ENCODE measurements around the gene VWA3B. TPM values are rescaled to one million over a fixed set of nuclear protein-coding genes. Genes with fewer than 3 reads are reported as not detected.

The VWA3B gene
- total and polyA plus RNA-seq, 2 donors (not counting 3 experiments of a cell fraction or from before 2014, with no cell fraction given): not detected

DNA sequence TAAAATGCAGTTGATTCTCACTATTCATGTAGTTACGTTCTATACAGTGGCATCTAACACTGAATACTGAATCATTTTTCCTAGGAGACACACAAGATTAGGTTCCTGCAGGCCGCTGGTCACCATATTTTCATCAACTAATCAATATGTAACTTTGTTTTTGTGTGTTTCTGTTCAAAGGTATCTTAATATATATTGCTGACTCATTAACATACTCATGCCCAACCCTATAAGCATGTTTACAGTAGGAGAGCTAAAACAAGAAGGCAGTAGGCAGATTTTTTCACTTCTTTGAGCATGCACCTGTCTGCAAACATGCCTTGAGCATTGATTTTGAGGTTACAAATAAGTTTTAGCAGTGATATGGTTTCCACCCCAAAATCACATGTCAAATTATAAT is 229.0 kb downstream of the VWA3B start:
- Histone ChIP-seq H3K9ac (replicated peaks; ENCODE audit: extremely low read depth, insufficient read depth, low read length) (no peak overlapping the region), H4K20me1 (replicated peaks; ENCODE audit: control insufficient read depth, extremely low read depth, insufficient read depth, low read length) (no peaks in the 10 kb centered on the region), H2AFZ (ENCODE audit: low read depth, low read length) (no peak overlapping the region), H3K4me3 (replicated peaks in 1 of 3; ENCODE audit: insufficient read depth in 1 of 3, low read depth in 1 of 3, low read length in 3 of 3) (no peak overlapping the region), H3K4me2 (ENCODE audit: insufficient read depth, low read length) (no peak overlapping the region), H3K9me1 (replicated peaks; ENCODE audit: control insufficient read depth, extremely low read depth, insufficient read depth, low read length) (no peaks in the 10 kb centered on the region), H3K27ac (ENCODE audit: insufficient read depth, low read depth, low read length) (no peak overlapping the region), H3K36me3 (ENCODE audit: control insufficient read depth in 2 of 2, extremely low read depth in 1 of 2, insufficient read depth in 2 of 2, low read length in 2 of 2) (no peaks in the 10 kb centered on the region), H3K9me3 (replicated peaks; ENCODE audit: control insufficient read depth, insufficient read depth, low read length) (no peaks in the 10 kb centered on the region), H3K27me3 (ENCODE audit: control insufficient read depth in 2 of 2, insufficient read depth in 2 of 2, low read length in 2 of 2) (peaks cover 0 to 6% of the 10 kb centered on the region in 2 experiments), H3K4me1 (ENCODE audit: control insufficient read depth, extremely low read depth, insufficient read depth, low read length) (no peaks in the 10 kb centered on the region), H3K79me2 (ENCODE audit: control insufficient read depth, insufficient read depth, low read length) (no peaks in the 10 kb centered on the region)
- no peak for FAIRE-seq
- POLR2A ChIA-PET: no interaction called here
- TF ChIP-seq GATA2 (IDR thresholded peaks at IDR 0.05; ENCODE audit: insufficient read depth, insufficient read length, low read depth, low read length): no peak
- TF ChIP-seq POLR2AphosphoS5 (IDR thresholded peaks at IDR 0.05; ENCODE audit: insufficient read depth, low read depth, low read length): no peak
- TF ChIP-seq EZH2 (IDR thresholded peaks at IDR 0.05; ENCODE audit: borderline replicate concordance, low read depth, low read length, severe bottlenecking): no peak
- TF ChIP-seq POLR2A (IDR thresholded peaks at IDR 0.05; ENCODE audit: low read depth, low read length): no peak
- no peak for TF ChIP-seq MYC (IDR thresholded peaks at IDR 0.05; ENCODE audit: low read depth, low read length)
- TF ChIP-seq, protein P1, sequence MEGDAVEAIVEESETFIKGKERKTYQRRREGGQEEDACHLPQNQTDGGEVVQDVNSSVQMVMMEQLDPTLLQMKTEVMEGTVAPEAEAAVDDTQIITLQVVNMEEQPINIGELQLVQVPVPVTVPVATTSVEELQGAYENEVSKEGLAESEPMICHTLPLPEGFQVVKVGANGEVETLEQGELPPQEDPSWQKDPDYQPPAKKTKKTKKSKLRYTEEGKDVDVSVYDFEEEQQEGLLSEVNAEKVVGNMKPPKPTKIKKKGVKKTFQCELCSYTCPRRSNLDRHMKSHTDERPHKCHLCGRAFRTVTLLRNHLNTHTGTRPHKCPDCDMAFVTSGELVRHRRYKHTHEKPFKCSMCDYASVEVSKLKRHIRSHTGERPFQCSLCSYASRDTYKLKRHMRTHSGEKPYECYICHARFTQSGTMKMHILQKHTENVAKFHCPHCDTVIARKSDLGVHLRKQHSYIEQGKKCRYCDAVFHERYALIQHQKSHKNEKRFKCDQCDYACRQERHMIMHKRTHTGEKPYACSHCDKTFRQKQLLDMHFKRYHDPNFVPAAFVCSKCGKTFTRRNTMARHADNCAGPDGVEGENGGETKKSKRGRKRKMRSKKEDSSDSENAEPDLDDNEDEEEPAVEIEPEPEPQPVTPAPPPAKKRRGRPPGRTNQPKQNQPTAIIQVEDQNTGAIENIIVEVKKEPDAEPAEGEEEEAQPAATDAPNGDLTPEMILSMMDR (IDR thresholded peaks at IDR 0.05; ENCODE audit: extremely low read depth in 1 of 2, insufficient read depth in 1 of 2, low read depth in 1 of 2, low read length in 2 of 2): no peak
- TF ChIP-seq FOS (IDR thresholded peaks at IDR 0.05; ENCODE audit: borderline replicate concordance, insufficient read depth, low read length): no peak
- no peak for TF ChIP-seq JUN (IDR thresholded peaks at IDR 0.05; ENCODE audit: borderline replicate concordance, insufficient read depth, insufficient read length, low read depth)
- TF ChIP-seq, protein P2, sequence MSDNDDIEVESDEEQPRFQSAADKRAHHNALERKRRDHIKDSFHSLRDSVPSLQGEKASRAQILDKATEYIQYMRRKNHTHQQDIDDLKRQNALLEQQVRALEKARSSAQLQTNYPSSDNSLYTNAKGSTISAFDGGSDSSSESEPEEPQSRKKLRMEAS (IDR thresholded peaks at IDR 0.05; ENCODE audit: insufficient read depth, insufficient read length): no peak
- no TSS peak for BruUV-seq (replicated peaks)
- DNase-seq (ENCODE audit: low read depth, low spot score): no peak
- CTCF ChIA-PET: no interaction called here
- intact Hi-C loops (cut with micrococcal nuclease): no loop called here
- dilution Hi-C loops (cut with MboI; ENCODE audit: extremely low pct_ligation_motif_present, low sequenced_read_pairs): no loop called here

All from endothelial cell of umbilical vein (primary cell).